Fibroblast of skin of left biceps (primary cell): ENCODE measurements around the gene TRERF1.

Source experiments
- DNase-seq, 2 experiments: peaks; one replicate each; pipeline ENCODE4 v3.0.0-alpha.2; 2013; ENCODE audit warnings: low read depth in 2 of 2

Gene TRERF1

GRCh38 chr6:42304053-42304712 is 147.5 kb downstream of the TRERF1 start:
- DNase-seq = no peak

GRCh38 chr6:42302411-42302810 is 149.3 kb downstream of the TRERF1 start:
- no peak for DNase-seq

GRCh38 chr6:42301986-42302385 is 149.7 kb downstream of the TRERF1 start:
- DNase-seq = no peak

GRCh38 chr6:42300701-42301100 is 151.0 kb downstream of the TRERF1 start:
- DNase-seq = no peak

GRCh38 chr6:42300185-42300584 is 151.5 kb downstream of the TRERF1 start:
- DNase-seq = no peak

GRCh38 chr6:42297661-42298060 is 154.1 kb downstream of the TRERF1 start:
- no peak for DNase-seq

- DNase-seq = no peak
Observed at GRCh38 chr6:42296614-42297013, 155.1 kb downstream of the TRERF1 start.

GRCh38 chr6:42295677-42296076 is 156.0 kb downstream of the TRERF1 start:
- DNase-seq = no peak

- no peak for DNase-seq
Observed at GRCh38 chr6:42295181-42295580, 156.5 kb downstream of the TRERF1 start.

GRCh38 chr6:42294759-42295158 is 157.0 kb downstream of the TRERF1 start:
- no peak for DNase-seq

- DNase-seq = no peak
Observed at GRCh38 chr6:42293386-42293977, 158.2 kb downstream of the TRERF1 start.

GRCh38 chr6:42292004-42292740 is 159.6 kb downstream of the TRERF1 start:
- DNase-seq = no peak

- no peak for DNase-seq
Observed at GRCh38 chr6:42287756-42288155, 164.0 kb downstream of the TRERF1 start.

GRCh38 chr6:42281570-42281969 is 170.2 kb downstream of the TRERF1 start:
- no peak for DNase-seq

- no peak for DNase-seq
Observed at GRCh38 chr6:42280966-42281533, 170.7 kb downstream of the TRERF1 start.

- DNase-seq = no peak
Observed at GRCh38 chr6:42279966-42280629, 171.6 kb downstream of the TRERF1 start.

- DNase-seq = no peak
Observed at GRCh38 chr6:42279144-42279781, 172.5 kb downstream of the TRERF1 start.

GRCh38 chr6:42278131-42278853 is 173.4 kb downstream of the TRERF1 start:
- DNase-seq = no peak

GRCh38 chr6:42276034-42276890 is 175.5 kb downstream of the TRERF1 start:
- DNase-seq = no peak
